ENCODE measurements around the gene PRICKLE2. TPM values are rescaled to one million over a fixed set of nuclear protein-coding genes. Genes with fewer than 3 reads are reported as not detected.

The PRICKLE2 gene
- total RNA-seq, 4 donors from 2014 or later, result 71.8 to 99.9 (median 84.4) TPM

DNA sequence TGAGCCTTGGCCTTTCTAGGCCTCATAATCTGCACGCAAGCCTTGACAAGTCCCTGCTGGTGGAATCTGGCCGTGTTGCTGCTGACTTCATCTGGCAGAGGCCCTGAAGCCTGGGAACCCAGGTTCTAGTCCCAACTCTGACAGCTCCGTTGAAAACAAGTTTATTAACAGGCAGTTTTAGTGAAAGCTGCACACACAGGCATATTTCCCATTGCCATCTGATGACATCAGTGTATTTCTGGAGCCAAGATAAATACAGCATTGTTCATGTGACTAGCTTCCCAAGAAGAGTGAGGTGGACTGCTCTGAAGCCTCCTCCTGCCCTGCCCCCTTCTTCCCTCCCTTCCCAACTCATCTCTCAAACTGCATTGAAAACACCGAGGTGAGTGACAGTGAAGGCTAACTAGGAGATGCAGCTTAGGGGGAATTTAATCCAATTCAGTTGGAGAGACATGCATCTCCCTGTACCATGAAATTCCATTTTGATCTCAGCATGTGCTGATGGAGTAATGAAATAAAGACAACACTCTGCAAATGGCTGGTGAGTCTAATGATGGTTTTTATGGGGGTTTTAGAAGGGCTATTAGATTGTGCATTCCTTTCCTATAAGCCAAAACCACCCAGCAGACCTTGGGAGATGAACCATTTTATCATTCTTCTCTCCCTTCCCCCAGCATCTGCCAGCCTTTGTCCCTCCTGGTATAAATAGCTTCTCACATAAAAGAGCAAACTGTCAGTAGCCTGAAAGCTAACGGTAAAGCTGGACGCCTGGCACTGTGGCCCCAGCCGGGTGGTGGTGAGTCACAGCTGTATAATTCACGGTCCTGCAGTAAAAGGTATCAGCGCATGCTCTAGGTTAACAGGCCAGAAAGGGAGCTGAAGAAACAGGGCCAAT is 38.0 kb downstream of the PRICKLE2 start:
- Histone ChIP-seq H3K4me1 (peaks cover 68 to 88% (median 85%) of the 10 kb centered on the region in 4 donors), H3K27ac (replicated peaks in 1 of 4) (peak overlapping the region; percentile 77 to 87 (median 82)), H3K9me3 (no peaks in the 10 kb centered on the region), H3K36me3 (no peaks in the 10 kb centered on the region), H3K27me3 (no peaks in the 10 kb centered on the region), H3K4me3 (peak overlapping the region in 1 of 4 donors; percentile 22)
- intact Hi-C loops (cut with DNase I), result loop anchor here (10.0 kb wide), 1 partner anchor 297 kb away; no protein-coding TSS in a partner anchor
- DNase-seq (ENCODE audit: extremely low spot score), result no peak
- TF ChIP-seq, protein P1, sequence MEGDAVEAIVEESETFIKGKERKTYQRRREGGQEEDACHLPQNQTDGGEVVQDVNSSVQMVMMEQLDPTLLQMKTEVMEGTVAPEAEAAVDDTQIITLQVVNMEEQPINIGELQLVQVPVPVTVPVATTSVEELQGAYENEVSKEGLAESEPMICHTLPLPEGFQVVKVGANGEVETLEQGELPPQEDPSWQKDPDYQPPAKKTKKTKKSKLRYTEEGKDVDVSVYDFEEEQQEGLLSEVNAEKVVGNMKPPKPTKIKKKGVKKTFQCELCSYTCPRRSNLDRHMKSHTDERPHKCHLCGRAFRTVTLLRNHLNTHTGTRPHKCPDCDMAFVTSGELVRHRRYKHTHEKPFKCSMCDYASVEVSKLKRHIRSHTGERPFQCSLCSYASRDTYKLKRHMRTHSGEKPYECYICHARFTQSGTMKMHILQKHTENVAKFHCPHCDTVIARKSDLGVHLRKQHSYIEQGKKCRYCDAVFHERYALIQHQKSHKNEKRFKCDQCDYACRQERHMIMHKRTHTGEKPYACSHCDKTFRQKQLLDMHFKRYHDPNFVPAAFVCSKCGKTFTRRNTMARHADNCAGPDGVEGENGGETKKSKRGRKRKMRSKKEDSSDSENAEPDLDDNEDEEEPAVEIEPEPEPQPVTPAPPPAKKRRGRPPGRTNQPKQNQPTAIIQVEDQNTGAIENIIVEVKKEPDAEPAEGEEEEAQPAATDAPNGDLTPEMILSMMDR (IDR thresholded peaks at IDR 0.05), result peak in 1 of 3 experiments; percentile 23
- no peak for TF ChIP-seq POLR2A (IDR thresholded peaks at IDR 0.05; ENCODE audit: low read depth)
- TF ChIP-seq POLR2AphosphoS5 (IDR thresholded peaks at IDR 0.05), result peak; percentile 63 to 74
- TF ChIP-seq EP300 (IDR thresholded peaks at IDR 0.05), result no peak
- 34% methylated on average over 9 of the region's 9 CpGs for WGBS

- Histone ChIP-seq H3K4me3 (peak overlapping the region in 1 of 4 donors; percentile 15), H3K9me3 (no peaks in the 10 kb centered on the region), H3K27ac (replicated peaks in 1 of 4) (peak overlapping the region; percentile 77 to 87 (median 82)), H3K36me3 (peaks cover 0 to 5% (median 0%) of the 10 kb centered on the region in 4 donors), H3K4me1 (peaks cover 61 to 85% (median 81%) of the 10 kb centered on the region in 4 donors), H3K27me3 (no peaks in the 10 kb centered on the region)
- DNase-seq (ENCODE audit: extremely low spot score), result no peak
- intact Hi-C loops (cut with DNase I), result loop anchor here (10.0 kb wide), 1 partner anchor 298 kb away; no protein-coding TSS in a partner anchor
- 40% methylated on average over 2 of the region's 2 CpGs for WGBS
- TF ChIP-seq EP300 (IDR thresholded peaks at IDR 0.05) (no peak), POLR2A (IDR thresholded peaks at IDR 0.05; ENCODE audit: low read depth) (no peak), POLR2AphosphoS5 (IDR thresholded peaks at IDR 0.05) (no peak)
- TF ChIP-seq, protein P1 (IDR thresholded peaks at IDR 0.05), result no peak
Measured at GRCh38 chr3:64186667-64187064, 38.6 kb downstream of the PRICKLE2 start.

- no peaks in the 10 kb centered on the region for H3K9me3 ChIP-seq
- intact Hi-C loops (cut with DNase I), result loop anchor here (10.0 kb wide), 1 partner anchor 299 kb away; no protein-coding TSS in a partner anchor
- WGBS, result 72% methylated on average over 2 of the region's 2 CpGs
- no peaks in the 10 kb centered on the region for H3K27me3 ChIP-seq
- H3K36me3 ChIP-seq, result peaks cover 0 to 8% (median 0%) of the 10 kb centered on the region in 4 donors
- DNase-seq (ENCODE audit: extremely low spot score), result no peak
- H3K27ac ChIP-seq (replicated peaks in 1 of 4), result peak overlapping the region; percentile 69 to 84 (median 79)
- H3K4me1 ChIP-seq, result peaks cover 57 to 79% (median 72%) of the 10 kb centered on the region in 4 donors
- TF ChIP-seq, protein P1 (IDR thresholded peaks at IDR 0.05), result no peak
- TF ChIP-seq EP300 (IDR thresholded peaks at IDR 0.05) (no peak), POLR2AphosphoS5 (IDR thresholded peaks at IDR 0.05) (no peak)
- no peak overlapping the region for H3K4me3 ChIP-seq
Measured at GRCh38 chr3:64185436-64185835, 39.8 kb downstream of the PRICKLE2 start.

- no peaks in the 10 kb centered on the region for H3K27me3 ChIP-seq
- no peak for DNase-seq (ENCODE audit: extremely low spot score)
- intact Hi-C loops (cut with DNase I), result loop anchor here (10.0 kb wide), 1 partner anchor 300 kb away; no protein-coding TSS in a partner anchor
- no peaks in the 10 kb centered on the region for H3K9me3 ChIP-seq
- peak in 1 of 2 donors; percentile 18 for TF ChIP-seq POLR2AphosphoS5 (IDR thresholded peaks at IDR 0.05)
- no peak for TF ChIP-seq EP300 (IDR thresholded peaks at IDR 0.05)
- TF ChIP-seq, protein P1 (IDR thresholded peaks at IDR 0.05), result no peak
- no peak for TF ChIP-seq POLR2A (IDR thresholded peaks at IDR 0.05; ENCODE audit: low read depth)
- 76% methylated on average over 3 of the region's 3 CpGs for WGBS
- peaks cover 51 to 79% (median 65%) of the 10 kb centered on the region in 4 donors for H3K4me1 ChIP-seq
- H3K36me3 ChIP-seq, result peaks cover 0 to 14% (median 0%) of the 10 kb centered on the region in 4 donors
- H3K27ac ChIP-seq (replicated peaks in 1 of 4), result peak overlapping the region; percentile 69 to 84 (median 79)
- no peak overlapping the region for H3K4me3 ChIP-seq
Measured at GRCh38 chr3:64184621-64185020, 40.6 kb downstream of the PRICKLE2 start.

Measured in esophagus muscularis mucosa (tissue), 4 donors.